Fibroblast of pulmonary artery (primary cell): Measurements from ENCODE around the gene ZDHHC4.

Source experiments
- DNase-seq: peaks from one replicate; pipeline ENCODE4 v3.0.0-alpha.2; 2010; ENCODE audit warnings: low read depth
- H3K4me3 ChIP-seq: replicated peaks from 2 replicates; pipeline ENCODE4 v1.5.1; 2011; ENCODE audit warnings: low read depth, mild to moderate bottlenecking, control low read depth, low read length, moderate library complexity
- TF ChIP-seq, protein P1 (sequence below): IDR thresholded peaks from 2 replicates; pipeline ENCODE4 v1.5.1; 2011; ENCODE audit warnings: mild to moderate bottlenecking, control low read depth, low read length, inconsistent platforms; ENCODE audit errors: missing control alignments

ZDHHC4 gene

DNA sequence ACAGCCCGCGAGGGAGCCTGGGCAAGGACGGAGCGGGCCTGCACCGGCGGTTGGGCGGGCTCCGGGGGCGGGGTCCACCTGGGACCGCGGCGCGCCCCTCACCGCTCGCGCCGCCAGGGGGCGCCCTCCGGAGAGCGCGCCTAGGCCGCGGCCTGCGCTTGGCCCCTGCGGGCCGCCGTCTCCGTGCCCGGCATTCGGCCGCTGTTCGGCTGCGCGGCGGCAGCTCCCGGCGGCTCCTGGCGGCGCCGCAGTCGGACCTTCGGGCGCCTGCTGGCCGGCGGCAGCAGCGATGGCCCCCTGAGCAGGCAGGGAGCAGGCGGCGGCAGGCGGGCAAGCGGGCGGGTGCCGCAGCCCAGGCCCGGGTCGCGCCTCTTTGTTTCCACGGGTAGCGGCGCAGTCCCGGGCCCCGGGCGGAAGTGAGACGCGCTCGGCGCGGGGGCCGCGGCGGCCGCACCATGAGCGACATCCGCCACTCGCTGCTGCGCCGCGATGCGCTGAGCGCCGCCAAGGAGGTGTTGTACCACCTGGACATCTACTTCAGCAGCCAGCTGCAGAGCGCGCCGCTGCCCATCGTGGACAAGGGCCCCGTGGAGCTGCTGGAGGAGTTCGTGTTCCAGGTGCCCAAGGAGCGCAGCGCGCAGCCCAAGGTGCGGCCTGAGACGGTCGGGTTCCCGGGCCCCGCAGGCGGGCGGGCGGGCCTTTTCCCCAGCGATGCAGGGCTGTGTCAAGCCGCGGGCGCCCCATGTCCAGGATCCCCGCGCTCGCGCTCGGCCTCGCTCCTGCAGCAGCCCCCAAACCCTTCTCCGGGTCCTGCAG is 12.8 kb downstream of the ZDHHC4 start, which contains the start of gene INTS15:
TSS of gene INTS15 (plus strand) at position 193 of the 816 bp plus-strand sequence. CDS start at position 456, 263 bp downstream.
- DNase-seq: peak; percentile 84

DNA sequence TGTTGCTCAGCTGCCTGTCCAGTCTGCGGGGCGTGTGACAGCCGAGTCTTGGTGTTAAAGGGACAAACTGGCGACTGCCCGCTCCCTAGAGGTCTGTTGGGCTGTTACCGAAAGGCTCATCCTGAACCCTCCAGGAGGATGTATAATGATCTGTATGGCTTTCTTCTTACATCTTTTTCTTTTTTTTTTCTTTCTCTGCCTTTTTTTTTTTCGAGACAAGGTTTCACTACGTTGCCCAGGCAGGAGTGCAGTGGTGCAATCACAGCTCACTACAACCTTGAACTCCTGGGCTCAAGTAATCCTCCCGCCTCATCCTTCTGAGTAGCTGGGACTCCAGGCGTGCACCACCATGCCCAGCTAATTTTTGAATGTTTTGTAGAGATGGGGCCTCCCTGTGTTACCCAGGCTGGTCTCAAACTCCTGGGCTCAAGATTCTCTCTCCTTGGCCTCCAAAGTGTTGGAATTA is 13.4 kb downstream of the ZDHHC4 start:
- peak; percentile 23 for DNase-seq
- H3K4me3 ChIP-seq: peak overlapping the region; percentile 70
- TF ChIP-seq, protein P1, sequence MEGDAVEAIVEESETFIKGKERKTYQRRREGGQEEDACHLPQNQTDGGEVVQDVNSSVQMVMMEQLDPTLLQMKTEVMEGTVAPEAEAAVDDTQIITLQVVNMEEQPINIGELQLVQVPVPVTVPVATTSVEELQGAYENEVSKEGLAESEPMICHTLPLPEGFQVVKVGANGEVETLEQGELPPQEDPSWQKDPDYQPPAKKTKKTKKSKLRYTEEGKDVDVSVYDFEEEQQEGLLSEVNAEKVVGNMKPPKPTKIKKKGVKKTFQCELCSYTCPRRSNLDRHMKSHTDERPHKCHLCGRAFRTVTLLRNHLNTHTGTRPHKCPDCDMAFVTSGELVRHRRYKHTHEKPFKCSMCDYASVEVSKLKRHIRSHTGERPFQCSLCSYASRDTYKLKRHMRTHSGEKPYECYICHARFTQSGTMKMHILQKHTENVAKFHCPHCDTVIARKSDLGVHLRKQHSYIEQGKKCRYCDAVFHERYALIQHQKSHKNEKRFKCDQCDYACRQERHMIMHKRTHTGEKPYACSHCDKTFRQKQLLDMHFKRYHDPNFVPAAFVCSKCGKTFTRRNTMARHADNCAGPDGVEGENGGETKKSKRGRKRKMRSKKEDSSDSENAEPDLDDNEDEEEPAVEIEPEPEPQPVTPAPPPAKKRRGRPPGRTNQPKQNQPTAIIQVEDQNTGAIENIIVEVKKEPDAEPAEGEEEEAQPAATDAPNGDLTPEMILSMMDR: no peak

More for the DNA sequence above, 12.8 kb downstream of the ZDHHC4 start, which contains the start of gene INTS15:
- TF ChIP-seq, protein P1: peak; percentile 17
- peak within 1 kb of the TSS; percentile 70 for H3K4me3 ChIP-seq

DNA sequence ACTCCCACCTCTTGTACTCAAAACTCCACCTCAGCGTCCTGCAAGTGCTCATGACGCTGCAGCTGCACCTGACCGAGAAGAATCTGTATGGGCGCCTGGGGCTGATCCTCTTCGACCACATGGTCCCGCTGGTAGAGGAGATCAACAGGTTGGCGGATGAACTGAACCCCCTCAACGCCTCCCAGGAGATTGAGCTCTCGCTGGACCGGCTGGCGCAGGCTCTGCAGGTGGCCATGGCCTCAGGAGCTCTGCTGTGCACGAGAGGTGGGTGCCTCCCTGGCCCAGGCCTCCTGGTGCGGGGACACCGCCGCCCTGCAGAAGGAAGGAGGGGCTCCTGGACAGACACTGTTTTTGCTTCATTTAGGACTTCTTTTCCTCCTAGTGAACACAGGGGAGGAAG is 22.8 kb downstream of the ZDHHC4 start:
- DNase-seq: no peak
- TF ChIP-seq, protein P1: no peak
- no peak overlapping the region for H3K4me3 ChIP-seq

DNA sequence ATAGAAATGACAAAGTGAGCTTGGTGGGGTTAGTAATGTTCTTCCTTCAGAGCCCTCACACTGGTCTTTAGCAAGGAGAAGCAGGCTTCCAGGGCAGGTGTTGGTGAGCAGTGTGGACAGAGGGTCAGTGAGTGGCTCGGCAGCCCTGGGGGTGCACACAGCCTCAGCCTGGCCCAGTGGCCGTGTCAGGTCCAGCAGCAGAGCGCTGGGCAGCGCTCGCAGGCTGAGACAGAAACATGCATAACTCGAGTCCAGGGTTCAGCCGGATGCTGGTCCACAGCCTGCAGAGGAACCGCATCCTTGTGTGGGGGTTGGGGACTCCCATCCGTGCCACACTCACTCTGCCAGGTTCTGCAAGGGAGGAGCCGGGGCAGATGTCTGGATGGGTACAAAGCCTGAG is 27.2 kb downstream of the ZDHHC4 start:
- no peak overlapping the region for H3K4me3 ChIP-seq
- TF ChIP-seq, protein P1: no peak
- DNase-seq: no peak

DNA sequence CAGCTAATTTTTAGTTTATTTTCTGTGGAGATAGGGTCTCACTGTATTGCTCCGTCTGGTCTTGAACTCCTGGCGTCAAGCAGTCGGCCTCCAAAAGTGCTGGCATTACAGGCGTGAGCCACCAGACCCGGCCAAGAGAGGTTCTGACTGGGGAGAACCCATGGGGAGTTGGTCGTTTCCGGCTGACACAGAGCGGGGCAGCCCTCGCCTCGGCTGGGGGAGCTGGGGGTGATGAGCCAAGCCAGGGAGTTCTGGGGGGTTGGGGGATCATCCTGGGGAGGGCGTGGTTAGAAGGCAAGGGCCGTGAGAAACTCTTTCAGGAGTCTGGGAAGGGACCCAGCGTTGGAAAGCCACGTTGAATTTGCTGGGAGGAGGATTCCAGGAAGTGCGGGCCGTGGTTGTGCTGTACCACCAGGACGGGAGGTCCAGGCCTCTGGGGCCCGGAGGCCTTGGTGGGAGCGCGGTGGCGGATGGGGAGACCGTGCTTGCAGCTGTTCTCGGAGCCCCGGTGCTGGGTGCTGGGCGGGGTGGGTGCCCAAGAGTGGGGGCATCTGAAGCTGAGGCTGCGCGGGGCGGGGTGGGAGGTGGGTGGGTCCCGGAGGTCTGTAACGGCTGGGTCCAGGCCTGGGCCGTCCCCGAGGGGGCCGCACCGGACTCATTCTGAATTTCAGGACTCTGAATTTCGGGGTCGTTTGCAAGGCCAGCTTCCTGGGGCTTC is 29.8 kb downstream of the ZDHHC4 start:
- H3K4me3 ChIP-seq: no peak overlapping the region
- no peak for DNase-seq
- TF ChIP-seq, protein P1: no peak

DNA sequence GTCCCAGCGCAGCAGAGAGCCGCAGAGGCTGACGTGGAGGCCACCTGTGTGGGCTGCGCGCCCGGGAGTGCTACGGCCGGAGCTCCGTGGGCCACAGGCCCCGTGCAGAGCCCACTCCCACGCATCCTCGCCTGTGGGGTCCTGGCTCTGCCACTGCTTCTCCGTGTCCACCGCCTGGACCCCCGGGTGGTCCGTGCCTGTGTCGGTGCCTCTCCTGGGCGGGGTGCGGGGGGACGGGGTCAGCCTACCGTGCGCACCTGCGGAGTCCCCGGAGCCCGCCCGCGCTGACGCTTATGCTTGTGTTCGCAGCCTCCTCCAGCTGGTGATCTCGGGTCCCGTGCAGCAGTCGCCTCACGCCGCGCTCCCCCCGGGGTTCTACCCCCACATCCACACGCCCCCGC is 30.4 kb downstream of the ZDHHC4 start:
- DNase-seq: no peak
- TF ChIP-seq, protein P1: no peak
- H3K4me3 ChIP-seq: no peak overlapping the region
